GM19452 (cell line): Measurements from ENCODE around the gene PDE10A.
"Not testable (repeated sequence)": the region's sequence is repeated elsewhere in the genome, so short reads cannot be mapped to it uniquely, and the experiment has no call there.

ENCODE experiments used
- ATAC-seq: cut with Tn5 transposase; IDR thresholded peaks from one replicate; pipeline ENCODE4 v1.9.1; 2021; ENCODE audit not compliant: unreplicated experiment

PDE10A gene

DNA sequence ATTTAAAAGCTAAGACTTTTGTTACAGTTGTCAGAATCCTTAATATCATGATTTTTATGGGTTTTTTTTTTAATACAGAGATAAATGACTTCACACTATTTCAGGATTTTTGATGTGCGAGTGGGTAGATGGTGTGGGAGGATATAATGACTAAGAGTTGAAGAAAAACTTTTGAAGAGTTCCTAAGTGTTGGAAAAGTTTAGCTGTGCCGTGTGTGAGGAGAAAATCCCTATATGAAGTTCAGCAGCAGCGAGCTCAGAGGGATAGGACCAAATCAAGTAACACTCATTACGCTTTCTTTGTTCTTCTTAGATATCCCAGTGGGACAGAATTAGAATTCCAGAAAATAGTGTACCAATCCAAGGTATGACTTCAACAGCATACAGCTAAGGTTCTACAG is 34.1 kb downstream of the PDE10A start:
- no peak for ATAC-seq

DNA sequence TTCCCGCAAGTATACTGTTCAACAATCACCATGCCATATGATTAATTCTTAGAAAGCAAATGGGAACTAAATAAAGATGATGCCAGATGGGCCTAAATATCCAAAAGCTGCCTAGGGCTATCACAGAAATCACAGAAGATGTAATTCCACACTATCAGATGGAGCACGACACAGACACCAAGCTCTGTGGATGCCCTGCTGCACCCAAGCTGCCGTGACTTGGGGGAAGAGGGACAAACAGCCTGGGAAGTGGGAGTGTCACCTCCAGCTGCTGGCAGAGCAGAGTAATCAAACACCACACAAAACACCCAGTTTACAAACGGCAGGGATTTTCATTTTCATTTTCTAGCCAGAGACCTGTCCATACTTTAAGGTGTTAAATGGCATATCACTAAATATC is 35.7 kb downstream of the PDE10A start:
- ATAC-seq: no peak

DNA sequence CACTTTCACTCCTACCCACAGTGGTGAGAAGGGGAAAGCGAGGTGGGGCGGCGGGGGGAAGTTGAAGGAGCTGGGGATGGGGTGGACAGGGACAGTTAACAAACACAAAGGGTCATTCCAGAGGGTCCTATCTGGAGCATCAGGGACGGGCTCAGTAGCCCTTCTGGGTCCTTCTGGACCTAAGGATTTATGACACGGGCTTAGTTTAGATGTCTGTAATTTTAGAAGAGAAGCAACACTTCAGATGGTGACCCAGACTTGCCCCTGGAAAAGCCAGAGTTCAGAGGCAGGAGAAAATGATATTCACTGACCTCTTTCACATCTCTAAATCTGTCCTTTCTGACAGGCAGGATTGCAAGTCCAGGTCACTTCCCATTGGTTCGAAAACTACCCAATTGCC is 36.3 kb downstream of the PDE10A start:
- ATAC-seq: no peak

DNA sequence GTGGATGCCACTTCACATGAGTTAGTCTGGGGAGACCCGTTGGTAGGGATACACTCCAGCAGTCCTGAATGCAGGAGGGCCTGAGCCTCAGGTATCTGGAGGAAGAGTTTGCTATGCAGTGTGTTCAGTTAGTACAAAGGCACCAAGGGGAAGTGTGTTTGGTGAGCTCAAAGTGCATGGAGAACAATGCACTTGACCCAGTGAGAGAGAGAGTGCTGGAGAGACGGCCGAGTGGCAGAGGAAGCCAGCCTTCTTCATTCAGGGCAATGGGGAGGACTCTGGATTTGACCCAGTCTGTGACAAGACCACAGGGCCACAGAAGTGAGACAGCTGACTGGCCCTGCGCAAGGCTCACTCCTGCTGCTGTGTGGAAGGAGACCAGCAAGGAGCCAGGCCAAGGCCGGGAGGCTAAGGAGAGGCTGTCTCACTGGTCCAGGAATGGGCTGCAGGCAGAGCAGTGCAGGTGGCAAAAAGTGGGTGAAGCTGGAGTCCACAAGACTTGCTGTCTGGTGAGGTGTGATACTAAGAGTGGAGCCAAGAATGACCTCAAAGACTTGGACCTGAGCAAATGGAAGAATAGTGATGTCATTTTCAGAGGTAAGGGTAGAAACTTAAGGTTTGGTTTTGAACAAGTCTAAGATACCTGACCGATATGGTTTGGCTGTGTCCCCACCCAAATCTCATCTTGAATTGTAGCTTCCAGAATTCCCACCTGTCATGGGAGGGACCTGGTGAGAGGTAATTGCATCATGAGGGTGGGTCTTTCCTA is 38.0 kb downstream of the PDE10A start:
- ATAC-seq: no peak

DNA sequence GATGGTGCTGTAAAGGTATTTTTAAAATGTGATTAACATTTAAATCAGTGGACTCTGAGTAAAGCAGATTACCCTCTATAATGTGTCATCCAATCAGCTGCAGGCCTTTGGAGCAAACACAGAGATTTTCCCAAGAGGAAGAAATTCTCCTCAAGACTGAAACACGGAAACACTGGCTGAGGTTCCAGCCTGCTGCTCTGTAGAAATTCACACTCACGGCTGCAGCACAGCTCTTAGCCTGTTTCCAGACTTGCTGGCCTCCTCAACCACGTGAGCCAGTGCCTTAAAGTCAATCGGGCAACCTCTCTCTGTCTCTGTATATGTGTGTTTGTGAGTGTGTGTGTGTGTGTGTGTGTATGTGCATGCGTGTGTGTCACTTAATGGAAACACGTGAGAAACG is 41.1 kb downstream of the PDE10A start:
- ATAC-seq: no peak

DNA sequence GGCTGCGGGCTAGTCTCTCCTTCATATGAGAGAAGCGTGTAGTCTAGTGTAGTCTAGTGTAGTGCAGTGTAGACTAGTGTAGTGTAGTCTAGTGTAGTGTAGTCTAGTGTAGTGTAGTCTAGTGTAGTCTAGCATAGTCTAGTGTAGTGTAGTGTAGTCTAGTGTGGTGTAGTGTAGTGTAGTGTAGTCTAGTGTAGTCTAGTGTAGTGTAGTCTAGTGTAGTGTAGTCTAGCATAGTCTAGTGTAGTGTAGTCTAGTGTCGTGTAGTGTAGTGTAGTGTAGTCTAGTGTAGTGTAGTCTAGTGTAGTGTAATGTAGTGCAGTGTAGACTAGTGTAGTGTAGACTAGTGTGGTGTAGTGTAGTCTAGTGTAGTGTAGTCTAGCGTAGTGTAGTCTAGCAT is 44.1 kb downstream of the PDE10A start:
- ATAC-seq: not testable (repeated sequence)

DNA sequence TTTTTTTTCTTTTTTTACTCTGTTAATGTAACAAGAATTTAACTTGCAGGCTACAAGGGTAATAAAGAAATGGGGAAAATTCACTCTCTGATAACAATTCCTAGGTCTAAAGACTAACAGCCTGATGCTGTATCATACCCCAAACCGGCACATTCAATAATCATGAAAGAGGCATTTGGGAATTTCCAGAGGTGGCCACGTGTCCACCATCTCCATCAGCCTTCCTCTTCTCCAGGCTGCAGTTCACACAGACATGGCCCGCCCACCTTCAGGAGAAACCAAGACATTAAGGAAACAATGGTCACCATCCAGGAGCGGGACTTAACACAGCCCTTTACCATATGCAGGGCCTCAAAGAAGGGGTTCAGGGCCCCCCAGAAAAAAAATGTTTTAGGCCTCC is 44.8 kb downstream of the PDE10A start:
- no peak for ATAC-seq

DNA sequence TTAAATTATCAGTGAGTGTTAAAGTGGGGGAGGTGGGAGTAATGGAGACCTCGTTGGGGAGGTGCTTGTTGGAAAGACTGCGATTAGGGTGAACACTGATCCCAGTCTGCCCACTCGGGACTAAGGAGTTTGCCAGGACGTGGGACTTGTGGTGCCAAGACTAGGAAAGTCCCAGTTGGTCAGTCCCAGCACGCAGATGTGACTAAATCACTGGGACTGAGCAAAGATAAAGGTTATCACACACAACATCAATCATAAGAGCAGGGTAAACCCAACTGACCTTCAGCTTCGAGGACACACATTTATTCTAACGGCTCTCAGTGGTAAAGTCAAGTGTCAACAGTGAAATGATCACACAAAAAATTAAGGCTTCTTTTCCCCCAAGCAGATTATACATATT is 45.5 kb downstream of the PDE10A start:
- ATAC-seq: no peak

DNA sequence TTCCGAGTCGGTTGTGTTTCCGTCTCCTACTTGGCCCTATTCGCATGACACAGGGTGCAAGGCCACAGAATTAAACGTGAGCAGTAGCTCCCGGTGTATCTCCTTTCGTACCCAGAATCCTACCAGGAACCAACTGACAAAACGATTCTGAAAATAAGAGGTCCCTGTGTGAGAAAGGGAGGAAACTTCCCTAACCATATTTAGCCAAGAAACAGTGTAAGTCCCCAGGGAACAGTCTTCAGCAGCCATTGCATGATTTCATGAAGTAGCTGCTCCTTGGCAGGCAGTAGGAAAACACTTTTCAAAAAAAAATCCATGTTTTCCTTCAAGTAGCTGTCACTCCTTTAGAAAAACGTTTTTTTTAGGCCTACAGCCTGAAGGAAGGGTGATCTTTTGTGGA is 46.9 kb downstream of the PDE10A start:
- ATAC-seq: no peak

DNA sequence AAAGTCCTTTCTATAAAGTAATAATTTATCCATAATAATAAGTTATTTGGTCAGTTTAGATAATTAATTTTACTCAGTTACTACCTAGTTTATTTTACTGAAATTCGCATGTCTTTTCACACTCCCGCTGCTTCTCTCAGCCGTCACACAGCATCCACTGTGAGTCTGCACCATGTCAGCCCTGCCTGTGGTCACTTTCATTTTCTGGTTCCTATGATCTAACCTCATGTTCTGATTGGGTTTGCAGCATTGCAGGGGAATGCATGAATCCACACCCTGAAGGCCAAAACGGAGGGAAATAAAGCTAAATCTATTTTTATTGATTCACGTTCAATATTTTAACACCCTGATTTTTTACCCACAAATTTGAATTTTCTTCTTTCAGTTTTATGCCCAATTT is 47.4 kb downstream of the PDE10A start:
- no peak for ATAC-seq

DNA sequence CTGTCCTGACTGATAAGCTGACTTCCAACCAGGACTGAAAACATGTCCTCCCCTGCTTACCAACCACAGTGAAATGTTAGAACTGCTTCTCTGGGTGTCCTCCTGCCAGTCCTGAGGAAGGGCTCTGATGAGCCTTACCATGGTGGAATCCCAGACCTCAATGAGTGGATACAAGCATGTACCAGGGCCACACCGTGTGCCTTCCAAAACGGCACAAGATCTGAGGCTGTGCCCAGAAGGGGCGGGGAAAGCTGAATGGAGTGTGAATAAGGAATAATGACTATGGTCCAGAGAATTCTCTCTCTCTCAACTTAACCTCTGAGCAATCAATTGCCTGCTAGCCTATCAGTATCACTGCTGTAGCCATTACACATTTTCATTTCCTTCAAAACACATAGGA is 51.7 kb downstream of the PDE10A start:
- no peak for ATAC-seq

DNA sequence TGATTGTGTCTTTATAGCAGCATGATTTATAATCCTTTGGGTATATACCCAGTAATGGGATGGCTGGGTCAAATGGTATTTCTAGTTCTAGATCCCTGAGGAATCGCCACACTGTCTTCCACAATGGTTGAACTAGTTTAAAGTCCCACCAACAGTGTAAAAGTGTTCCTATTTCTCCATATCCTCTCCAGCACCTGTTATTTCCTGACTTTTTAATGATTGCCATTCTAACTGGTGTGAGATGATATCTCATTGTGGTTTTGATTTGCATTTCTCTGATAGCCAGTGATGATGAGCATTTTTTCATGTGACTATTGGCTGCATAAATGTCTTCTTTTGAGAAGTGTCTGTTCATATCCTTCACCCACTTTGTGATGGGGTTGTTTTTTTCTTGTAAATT is 54.5 kb downstream of the PDE10A start:
- ATAC-seq: not testable (repeated sequence)

DNA sequence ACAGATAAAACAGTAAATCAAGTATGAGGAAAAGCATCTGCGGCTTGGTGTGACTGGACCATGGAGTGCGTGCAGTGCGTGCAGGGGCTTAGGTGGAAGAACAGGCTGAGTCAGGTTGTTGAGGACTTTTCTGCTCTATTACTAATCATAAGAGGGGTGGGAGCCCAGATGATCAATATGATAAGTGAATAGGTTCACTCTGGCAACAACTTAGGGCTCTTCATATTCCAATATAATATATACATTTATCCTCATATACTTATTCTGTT is 56.4 kb downstream of the PDE10A start:
- no peak for ATAC-seq

DNA sequence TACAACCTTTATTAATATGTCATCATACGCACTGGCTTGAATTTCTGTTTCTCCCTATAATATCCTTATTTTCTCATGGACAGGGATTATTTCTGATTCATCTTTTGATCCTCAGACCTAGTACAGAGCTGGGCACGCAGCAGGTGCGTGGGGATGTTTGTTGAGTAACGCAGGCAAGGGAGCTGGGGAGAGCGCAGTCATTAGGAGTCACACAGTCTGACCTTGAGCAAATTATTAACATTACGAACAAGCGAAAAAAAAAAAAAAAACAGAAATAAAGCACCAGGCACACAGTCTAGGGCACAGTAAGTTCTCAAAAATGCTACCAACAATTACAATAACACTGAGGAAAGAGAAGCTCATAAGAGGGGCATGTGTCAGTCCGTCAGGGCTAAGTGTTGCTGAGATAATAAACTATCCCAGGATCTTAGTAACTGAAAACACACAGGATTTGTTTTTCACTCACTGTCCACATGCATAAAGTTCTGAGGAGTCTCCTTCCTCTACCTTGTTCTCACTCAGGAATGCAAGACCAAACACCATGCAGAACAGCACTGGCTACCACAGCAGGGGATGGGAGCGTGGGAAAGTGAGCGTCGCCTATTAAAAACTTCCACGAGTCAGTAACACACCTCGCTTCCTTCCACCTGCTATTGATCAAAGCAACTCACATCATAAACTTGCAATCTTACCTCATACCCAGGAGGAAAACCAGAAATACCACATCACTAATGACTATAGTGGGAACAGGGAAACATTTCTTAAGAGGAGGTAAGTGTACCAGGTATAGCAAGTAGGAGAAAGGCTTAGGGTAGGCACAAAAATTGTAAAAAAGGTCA is 56.9 kb downstream of the PDE10A start:
- ATAC-seq: no peak

DNA sequence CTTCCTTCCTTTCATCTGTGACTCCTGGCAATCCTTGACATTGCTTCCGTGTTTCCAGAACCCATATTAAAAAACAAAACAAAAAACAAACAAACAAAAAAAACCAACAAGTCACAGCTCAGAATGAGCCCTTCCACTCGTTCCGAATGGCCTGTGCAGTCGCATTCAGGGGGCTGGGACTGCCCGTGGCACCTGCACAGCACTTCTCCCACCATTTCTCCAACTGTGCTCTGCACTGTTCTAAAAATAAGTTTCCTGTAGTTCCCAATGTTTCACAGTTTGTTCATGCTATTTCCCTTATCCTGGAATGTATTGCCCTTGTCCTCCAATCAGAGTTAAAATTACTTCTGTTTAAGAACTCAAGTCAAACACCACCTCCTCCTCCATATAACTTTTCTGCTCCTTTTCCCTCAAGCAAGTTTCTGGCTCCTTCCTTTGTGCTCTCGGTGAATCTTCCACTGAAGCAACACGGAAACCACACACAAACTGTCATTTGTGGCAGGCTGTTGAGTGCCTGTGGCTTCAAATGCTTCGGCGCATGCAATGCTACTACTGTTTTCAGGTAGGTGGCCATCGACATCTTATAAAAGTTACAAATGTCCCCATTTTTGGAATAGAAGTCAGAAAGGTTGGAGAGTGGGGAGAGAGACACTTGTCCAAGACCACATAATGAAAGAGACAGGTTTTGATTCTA is 57.7 kb downstream of the PDE10A start:
- no peak for ATAC-seq

DNA sequence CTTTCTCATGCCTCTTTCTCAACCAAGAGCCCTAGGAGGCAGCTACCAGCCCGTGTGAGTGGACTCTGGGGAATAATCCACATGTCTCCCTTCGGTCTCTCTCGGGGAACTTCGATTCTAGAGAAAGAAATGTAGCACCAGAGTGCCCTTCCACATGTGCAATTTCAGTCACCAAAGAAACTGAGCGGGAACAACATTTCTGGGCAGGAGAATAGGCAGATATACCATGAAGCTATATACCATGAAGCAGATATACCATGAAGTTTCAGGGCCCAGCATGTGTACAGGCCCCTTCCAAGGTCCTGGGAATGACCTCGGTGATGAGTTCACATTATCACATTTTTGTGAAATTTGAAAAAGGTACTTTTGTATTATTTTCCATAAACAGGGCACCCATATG is 60.8 kb downstream of the PDE10A start:
- no peak for ATAC-seq

DNA sequence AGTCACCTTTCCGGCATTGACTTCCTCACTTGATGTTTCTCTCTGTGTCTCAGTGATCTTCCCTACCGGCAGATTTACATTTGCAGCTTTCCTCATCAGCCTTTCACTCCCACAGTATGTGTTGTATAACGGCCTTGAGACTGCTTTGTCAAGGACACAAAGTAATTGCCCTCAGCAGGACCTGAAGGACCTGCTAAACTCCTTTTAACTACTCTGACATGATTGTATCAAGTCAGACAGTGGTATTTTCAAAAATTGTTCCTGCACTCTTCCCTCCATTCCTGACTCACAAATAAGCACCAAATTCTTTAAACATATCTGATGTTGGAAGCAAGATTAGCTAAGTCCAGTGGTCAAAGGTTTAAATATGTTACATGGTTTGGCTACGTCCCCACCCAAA is 62.4 kb downstream of the PDE10A start:
- ATAC-seq: no peak

DNA sequence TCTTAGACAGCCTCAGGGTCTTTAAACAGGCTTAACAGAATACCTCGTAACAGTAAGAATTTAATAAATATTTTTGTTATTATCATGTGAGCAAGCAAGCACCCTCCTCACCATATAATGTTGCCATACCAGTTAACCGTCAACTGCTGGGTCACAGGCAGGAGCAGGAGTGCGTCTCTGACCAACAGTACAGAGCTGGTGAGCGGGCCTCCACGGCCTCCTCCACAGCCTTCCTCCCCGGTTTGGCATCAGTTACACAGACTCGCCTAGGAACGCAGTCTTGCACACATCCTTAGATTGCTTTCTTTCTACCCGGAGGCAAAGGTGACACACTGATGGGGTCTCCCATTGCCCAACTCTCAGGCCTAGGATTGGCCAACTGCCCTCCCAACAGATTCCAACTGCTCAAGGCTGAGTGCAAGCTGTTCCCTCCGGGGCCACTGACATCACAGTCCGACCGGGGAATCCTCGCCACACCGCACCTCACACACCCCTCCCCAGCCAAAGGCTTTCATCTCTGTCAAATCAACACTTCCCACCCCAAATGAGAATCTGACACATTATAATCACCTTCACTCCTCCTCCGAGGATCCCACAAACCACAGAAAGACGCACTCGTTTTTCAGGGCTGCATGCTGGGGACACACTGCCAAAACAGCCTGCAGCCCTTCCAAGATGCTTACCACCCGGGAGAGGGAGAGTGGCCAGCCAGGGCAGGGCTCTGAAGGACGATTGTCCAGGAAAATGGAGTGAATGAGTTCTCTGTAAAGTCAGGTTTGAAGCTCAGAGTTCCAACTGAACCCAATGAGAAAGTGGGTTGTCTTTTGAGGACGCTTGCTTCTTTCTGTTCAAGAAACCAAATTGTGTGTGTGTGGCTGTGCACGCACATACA is 63.2 kb downstream of the PDE10A start:
- ATAC-seq: no peak

DNA sequence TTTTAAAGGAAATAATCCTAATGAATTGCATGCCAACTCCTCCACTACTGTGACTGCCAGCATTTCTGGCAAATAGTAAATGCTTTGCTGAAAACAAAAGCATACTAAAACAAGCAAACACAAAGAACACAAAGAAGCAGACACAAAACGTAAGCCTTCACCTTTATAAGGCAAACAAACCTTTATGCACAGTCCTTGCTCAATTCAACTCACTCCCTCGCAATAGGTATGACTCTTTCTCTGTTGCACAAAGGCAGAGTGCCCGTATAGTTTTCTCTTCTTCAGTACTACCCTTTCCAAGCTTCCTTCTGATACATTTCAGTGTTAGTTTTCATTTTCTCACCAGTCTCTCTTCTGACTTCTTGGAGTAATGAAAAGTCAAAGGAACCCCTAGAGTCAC is 63.9 kb downstream of the PDE10A start:
- no peak for ATAC-seq

DNA sequence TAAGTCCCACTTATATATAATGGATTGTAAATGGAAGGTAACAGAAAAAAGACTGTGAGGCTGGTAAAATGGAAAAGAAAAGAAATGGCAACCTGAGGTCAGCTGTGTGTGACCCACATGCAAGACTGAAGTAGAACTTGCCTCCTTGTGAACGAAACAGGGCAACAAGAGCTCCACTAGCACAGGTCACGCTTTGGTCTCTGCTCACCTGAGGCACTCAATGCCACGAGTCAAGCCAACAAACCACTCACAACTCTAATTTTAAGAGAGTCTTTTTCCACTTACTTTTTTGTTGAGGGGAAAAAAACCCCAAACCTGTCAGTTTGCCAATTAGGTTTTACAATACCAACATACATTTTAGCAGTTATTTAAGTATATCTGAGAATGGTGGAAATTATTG is 65.2 kb downstream of the PDE10A start:
- ATAC-seq: no peak
